Fibroblast of peridontal ligament (primary cell): Measurements from ENCODE around the gene SLC26A6.
A peak's percentile ranks its signal among the peaks of the same experiment; 100 is the strongest.

Experiments
- DNase-seq: peaks from one replicate; pipeline ENCODE4 v3.0.0-alpha.2; 2010; ENCODE audit errors: extremely low read depth

Gene SLC26A6, protein sequence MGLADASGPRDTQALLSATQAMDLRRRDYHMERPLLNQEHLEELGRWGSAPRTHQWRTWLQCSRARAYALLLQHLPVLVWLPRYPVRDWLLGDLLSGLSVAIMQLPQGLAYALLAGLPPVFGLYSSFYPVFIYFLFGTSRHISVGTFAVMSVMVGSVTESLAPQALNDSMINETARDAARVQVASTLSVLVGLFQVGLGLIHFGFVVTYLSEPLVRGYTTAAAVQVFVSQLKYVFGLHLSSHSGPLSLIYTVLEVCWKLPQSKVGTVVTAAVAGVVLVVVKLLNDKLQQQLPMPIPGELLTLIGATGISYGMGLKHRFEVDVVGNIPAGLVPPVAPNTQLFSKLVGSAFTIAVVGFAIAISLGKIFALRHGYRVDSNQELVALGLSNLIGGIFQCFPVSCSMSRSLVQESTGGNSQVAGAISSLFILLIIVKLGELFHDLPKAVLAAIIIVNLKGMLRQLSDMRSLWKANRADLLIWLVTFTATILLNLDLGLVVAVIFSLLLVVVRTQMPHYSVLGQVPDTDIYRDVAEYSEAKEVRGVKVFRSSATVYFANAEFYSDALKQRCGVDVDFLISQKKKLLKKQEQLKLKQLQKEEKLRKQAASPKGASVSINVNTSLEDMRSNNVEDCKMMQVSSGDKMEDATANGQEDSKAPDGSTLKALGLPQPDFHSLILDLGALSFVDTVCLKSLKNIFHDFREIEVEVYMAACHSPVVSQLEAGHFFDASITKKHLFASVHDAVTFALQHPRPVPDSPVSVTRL

GRCh38 chr3:48635222-48636021, at the start of gene SLC26A6:
Gene SLC26A6 (minus strand): TSS chr3:48635461. CDS start chr3:48635393, 68 bp downstream.
- peak; percentile 90 for DNase-seq

DNA sequence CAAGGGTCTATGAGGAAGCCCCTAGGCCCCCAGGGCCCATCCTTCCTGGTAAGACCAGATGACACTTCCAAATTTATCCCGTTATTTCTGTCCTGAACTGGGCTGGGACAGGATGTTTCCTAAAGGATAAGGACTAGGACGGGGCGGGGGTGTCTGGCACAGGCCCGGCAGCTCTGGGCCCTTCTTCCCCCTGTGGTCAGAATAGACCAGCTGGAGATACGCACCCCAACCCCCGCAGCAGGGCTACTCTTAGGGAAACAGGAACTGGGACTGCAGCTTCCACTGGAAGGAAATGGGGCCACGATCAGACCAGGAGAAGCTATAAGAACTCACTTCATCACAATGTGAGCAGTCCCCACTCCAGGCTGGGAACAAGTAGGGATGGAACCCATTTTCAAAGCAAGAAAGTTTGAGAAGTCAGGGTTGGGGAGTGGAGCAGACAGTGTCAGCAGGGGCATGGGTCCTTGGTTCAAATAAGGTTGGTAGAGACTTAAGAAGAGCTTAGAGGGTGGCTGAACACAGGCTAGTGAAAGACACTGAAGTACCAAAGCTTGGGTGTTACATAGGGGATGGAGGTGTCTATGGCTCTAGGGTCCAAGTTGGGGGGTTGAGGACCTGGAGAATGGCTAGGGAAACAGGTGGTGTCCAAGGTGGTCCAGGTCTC, 49.4 kb upstream of the SLC26A6 start:
- DNase-seq = peak; percentile 18

- DNase-seq = peak; percentile 9
Measured at GRCh38 chr3:48684054-48684349, 48.7 kb upstream of the SLC26A6 start.

GRCh38 chr3:48682786-48683185, 47.5 kb upstream of the SLC26A6 start:
- no peak for DNase-seq

DNA sequence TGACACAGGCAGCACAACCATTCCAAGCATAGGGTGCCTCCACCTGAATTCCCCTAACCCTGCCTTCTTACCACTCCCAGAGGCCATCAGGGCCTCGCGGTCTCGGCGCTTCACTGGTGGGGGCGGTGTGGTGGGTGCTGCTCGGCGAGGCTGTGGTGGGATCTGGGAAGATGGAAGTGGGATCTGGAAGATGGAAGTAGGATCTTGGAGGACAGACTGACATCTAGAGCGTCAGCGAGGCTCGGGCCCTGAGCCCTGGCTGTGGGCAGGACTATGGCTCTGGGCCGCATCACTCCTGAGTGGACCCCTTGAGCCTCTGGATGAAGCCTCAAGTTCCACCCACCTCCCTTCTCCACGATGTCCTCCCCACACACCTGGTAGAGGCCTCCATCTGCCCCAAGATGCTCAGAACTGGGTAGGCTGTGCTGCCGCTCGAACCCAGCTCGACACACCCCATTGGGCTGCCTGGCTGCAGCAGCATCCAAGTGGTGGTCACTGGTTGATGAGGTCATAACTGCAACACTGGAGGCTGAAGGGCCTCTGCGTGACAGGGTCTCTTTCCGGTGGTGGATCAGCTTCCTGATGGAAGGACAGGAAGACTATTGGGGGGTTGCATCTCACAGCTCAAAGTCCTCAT, 46.8 kb upstream of the SLC26A6 start:
- no peak for DNase-seq

DNA sequence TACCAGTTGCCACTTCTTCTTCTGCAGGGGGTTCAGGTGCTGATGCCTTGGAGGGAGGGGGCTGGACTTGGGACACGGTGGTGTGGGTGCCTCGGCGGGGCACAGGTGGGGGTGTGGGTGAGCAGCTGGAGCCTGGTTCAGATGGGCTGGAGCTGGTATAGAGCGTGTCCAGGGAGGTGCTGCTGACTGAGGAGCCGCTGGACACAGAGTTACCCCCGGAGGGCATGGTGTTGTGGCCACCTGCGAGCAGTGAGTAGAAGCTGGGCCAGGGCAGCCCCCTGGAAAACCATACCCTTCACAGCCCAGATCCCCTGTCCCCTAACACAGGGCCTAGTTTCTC, 46.2 kb upstream of the SLC26A6 start:
- DNase-seq = no peak

- no peak for DNase-seq
Measured at GRCh38 chr3:48680811-48681540, 45.7 kb upstream of the SLC26A6 start.

- no peak for DNase-seq
Measured at GRCh38 chr3:48679411-48680391, 44.4 kb upstream of the SLC26A6 start.

DNA sequence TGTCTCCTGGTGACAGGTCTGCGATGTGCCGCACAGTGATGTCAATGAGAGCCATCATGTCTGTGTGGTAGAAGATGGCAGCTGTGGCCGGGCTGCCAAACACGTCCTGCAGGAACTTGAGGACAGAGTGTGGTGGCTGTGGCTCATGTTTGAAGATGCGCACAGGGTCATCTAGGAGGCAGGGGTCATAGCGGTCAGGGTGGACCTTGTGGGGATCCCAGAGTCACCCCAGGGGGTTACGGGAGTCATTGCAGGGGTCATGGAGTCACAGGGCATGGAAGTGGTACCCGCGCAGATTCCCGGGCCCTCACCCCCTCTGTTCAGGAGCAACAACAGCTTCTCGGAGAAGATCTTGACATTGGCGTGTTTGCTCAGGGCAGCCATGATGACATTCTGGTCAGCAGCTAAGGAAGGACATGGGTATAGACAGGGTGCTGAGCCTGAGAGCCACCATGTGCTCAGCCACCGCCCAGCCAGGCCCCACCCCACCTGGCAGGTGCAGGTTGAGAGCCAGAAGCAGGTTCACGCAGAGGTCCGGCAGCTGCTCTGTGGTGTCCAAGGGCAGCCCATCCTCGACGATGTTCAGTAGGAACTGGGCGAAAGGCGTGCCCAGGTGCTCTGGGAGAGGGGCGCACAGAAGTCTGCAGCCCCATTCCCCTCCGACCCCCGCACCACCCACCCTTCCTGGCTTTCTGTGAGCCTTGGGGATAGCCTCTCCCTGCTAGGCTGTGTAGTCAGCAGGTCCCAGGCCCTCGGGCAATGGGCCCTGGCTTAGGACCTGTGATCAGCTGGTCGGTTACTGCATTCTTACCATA, 43.5 kb upstream of the SLC26A6 start:
- no peak for DNase-seq

- DNase-seq = peak; percentile 51
Measured at GRCh38 chr3:48678056-48678455, 42.8 kb upstream of the SLC26A6 start.

- no peak for DNase-seq
Measured at GRCh38 chr3:48674505-48674904, 39.2 kb upstream of the SLC26A6 start.

DNA sequence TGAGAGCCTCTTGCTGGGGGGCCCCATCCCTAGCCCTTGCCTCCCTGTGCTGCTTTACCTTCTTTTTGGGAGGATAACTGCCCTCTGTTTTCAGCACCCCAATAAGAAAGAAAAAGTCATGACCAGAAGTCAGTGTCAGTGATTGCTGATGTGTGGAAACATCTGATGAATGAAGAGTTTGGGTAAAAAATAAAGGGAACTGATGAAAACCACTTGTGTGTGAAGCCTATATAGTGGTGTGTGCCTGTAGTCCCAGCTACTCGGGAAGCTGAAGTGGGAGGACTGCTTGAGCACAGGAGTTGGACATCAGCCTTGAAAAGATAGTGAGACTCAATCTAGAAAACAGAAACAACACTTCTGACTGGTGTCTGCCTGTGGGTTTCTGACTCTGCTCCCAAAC, 37.3 kb upstream of the SLC26A6 start:
- DNase-seq = no peak

- no peak for DNase-seq
Measured at GRCh38 chr3:48664929-48665328, 29.7 kb upstream of the SLC26A6 start.

DNA sequence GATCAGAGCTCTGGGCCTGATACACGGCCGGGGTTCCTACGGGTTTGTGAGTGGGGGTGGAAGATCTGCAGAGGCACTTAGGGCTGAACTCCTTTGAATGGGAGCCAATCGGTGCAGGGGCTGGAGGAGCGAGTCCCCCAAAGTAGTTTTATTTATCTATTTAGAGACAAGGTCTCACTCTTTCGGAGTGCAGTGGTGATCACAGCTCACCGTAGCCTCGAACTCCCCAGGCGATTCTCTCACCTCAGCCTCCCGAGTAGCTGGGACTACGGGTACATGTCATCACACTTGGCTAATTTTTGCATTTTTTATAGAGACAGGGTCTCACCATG, 29.0 kb upstream of the SLC26A6 start:
- no peak for DNase-seq

DNA sequence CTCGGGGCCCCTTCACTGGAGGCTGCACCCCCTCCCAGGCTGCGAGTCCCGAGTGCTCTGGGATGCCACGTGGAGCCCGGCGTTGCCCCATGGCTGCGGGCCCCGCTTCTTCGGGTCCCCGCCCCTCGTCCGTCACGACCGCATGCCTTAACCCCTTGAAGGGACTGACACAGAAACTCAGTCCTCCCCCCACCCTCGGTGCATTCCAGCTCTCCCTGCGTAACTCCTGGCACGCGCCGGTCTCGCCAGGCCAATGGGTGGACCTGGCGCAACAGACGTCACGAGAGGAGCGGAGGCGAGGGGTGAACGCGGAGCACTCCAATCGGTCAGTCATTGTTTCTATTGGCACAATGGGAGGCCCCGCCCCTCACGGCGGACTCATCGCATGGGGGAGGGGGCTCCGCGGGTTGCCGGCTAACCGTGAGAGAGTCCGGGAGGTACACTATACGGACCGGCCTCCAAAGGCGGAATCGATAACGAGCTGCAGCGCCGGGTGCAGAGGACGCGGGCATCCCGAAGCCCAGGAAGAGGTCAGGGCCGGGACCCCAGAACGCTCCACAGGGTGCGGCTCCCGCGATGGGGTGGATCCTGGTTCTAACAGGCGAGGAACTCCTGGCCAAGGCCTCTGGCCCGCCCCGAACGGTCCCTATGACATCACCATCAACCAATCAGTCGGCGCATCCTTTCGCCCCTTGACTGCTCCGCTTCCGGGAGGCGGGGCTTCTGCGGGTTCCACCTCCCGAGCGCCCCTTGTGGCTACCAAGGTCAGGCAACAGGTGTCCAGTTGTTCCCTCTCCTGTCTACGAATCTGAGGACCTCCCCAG, 28.4 kb upstream of the SLC26A6 start:
- DNase-seq = peak; percentile 97

GRCh38 chr3:48662753-48663488, 27.7 kb upstream of the SLC26A6 start, which contains the start of gene CELSR3:
Gene CELSR3 (minus strand): TSS chr3:48662886. CDS start chr3:48662634, 252 bp downstream.
- peak; percentile 90 for DNase-seq

GRCh38 chr3:48662145-48662752, 27.0 kb upstream of the SLC26A6 start:
- DNase-seq = no peak
